Measurements from ENCODE around the gene MAP2K7.

Gene MAP2K7

GRCh38 chr19:7915250-7916102 lies 11.8 kb downstream of the MAP2K7 start:
- Histone ChIP-seq H3K14ac (ENCODE audit: low read length in 2 of 2) (no peak overlapping the region), H3K9ac (ENCODE audit: low read length) (peak overlapping the region; percentile 38), H3K9me3 (ENCODE audit: control insufficient read depth, low read length) (no peaks in the 10 kb centered on the region), H2BK120ac (ENCODE audit: low read depth, low read length) (no peak overlapping the region), H3K4ac (ENCODE audit: low read depth in 1 of 2, low read length in 2 of 2) (no peak overlapping the region), H3K23ac (ENCODE audit: low read length in 2 of 2) (peak overlapping the region in 1 of 2 experiments; percentile 57), H3K79me1 (replicated peaks; ENCODE audit: low read length, poor library complexity, severe bottlenecking) (peaks cover 10% of the 10 kb centered on the region), H2BK15ac (ENCODE audit: low read depth, poor library complexity, severe bottlenecking) (peak overlapping the region; percentile 60), H3K4me1 (ENCODE audit: control insufficient read depth, insufficient read depth, low read depth, low read length) (peaks cover 30% of the 10 kb centered on the region), H2AK5ac (ENCODE audit: low read length, severe bottlenecking) (no peak overlapping the region), H2BK12ac (ENCODE audit: low read length in 2 of 2) (no peak overlapping the region), H3K27ac (ENCODE audit: low read length, poor library complexity, severe bottlenecking) (no peak overlapping the region), H2AFZ (ENCODE audit: low read depth, low read length) (no peak overlapping the region), H3K36me3 (ENCODE audit: control insufficient read depth in 1 of 2, insufficient read depth in 2 of 2, low read depth in 1 of 2, low read length in 2 of 2) (peaks cover 25 to 43% of the 10 kb centered on the region in 2 experiments), H3K4me2 (ENCODE audit: low read length, poor library complexity, severe bottlenecking) (peak overlapping the region; percentile 54), H3K18ac (ENCODE audit: low read depth in 1 of 2, low read length in 2 of 2) (no peak overlapping the region), H2BK5ac (ENCODE audit: low read depth, low read length, poor library complexity, severe bottlenecking) (no peak overlapping the region), H3K27me3 (ENCODE audit: control insufficient read depth in 1 of 2, insufficient read depth in 1 of 2, low read length in 2 of 2) (peaks cover 21 to 31% of the 10 kb centered on the region in 2 experiments), H4K91ac (ENCODE audit: low read length) (no peak overlapping the region), H4K8ac (ENCODE audit: low read length) (peak overlapping the region; percentile 24), H3K4me3 (ENCODE audit: insufficient read depth in 1 of 2, low read depth in 1 of 2, low read length in 2 of 2) (peak overlapping the region in 1 of 2 experiments; percentile 63)
- 70% methylated on average over 24 of the region's 24 CpGs for WGBS
- DNase-seq: no peak

DNA sequence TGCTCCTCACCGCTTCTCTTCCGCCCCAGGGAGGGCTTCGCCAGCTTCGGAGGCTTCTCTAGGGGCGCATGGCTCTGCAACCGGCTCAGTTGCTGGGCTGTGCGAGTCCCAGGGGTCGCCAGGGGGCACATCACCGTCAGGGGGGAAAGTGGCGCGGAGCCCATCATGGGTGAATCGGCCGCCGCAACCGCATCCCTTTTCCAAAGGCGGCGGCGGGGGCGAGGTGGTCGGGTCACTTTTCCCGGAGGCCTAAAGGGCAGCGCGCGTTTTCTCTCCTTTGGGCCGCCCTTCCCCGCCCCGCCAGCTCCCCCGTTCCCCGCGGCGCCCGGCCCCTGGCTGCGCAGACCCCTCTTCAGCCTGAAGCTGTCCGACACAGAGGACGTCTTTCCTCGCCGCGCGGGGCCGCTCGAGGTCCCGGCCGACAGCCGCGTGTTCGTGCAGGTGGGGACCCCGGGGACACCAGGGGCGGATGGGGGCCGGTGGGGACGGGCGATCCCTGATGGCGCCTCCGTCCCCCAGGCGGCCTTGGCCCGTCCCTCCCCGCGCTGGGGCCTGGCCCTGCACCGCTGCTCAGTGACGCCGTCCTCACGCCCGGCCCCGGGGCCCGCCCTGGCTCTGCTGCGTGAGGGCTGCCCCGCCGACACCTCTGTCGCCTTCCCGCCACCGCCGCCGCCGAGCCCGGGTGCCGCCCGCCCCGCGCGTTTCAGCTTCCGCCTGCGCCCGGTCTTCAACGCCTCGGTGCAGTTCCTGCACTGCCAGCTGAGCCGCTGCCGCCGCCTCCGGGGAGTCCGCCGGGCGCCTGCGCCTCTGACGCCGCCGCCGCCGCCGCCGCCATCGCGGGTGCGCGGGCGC lies 12.7 kb downstream of the MAP2K7 start:
- Histone ChIP-seq H4K8ac (ENCODE audit: low read length) (peak overlapping the region; percentile 93), H2BK15ac (ENCODE audit: low read depth, poor library complexity, severe bottlenecking) (peak overlapping the region; percentile 60), H2AFZ (ENCODE audit: low read depth, low read length) (peak overlapping the region; percentile 16), H3K4me3 (ENCODE audit: insufficient read depth in 1 of 2, low read depth in 1 of 2, low read length in 2 of 2) (peak overlapping the region; percentile 49 to 63), H3K9ac (ENCODE audit: low read length) (peak overlapping the region; percentile 38), H3K4ac (ENCODE audit: low read depth in 1 of 2, low read length in 2 of 2) (no peak overlapping the region), H3K27me3 (ENCODE audit: control insufficient read depth in 1 of 2, insufficient read depth in 1 of 2, low read length in 2 of 2) (peaks cover 21 to 31% of the 10 kb centered on the region in 2 experiments), H3K27ac (ENCODE audit: low read length, poor library complexity, severe bottlenecking) (no peak overlapping the region), H3K9me3 (ENCODE audit: control insufficient read depth, low read length) (no peaks in the 10 kb centered on the region), H3K18ac (ENCODE audit: low read depth in 1 of 2, low read length in 2 of 2) (peak overlapping the region; percentile 50 to 73), H3K79me1 (replicated peaks; ENCODE audit: low read length, poor library complexity, severe bottlenecking) (peaks cover 5% of the 10 kb centered on the region), H2BK12ac (ENCODE audit: low read length in 2 of 2) (no peak overlapping the region), H3K36me3 (ENCODE audit: control insufficient read depth in 1 of 2, insufficient read depth in 2 of 2, low read depth in 1 of 2, low read length in 2 of 2) (peaks cover 17 to 35% of the 10 kb centered on the region in 2 experiments), H3K4me2 (ENCODE audit: low read length, poor library complexity, severe bottlenecking) (peak overlapping the region; percentile 54), H3K23ac (ENCODE audit: low read length in 2 of 2) (peak overlapping the region in 1 of 2 experiments; percentile 36), H4K91ac (ENCODE audit: low read length) (peak overlapping the region; percentile 58), H2AK5ac (ENCODE audit: low read length, severe bottlenecking) (no peak overlapping the region), H3K4me1 (ENCODE audit: control insufficient read depth, insufficient read depth, low read depth, low read length) (peaks cover 35% of the 10 kb centered on the region), H3K14ac (ENCODE audit: low read length in 2 of 2) (peak overlapping the region in 1 of 2 experiments; percentile 74), H2BK120ac (ENCODE audit: low read depth, low read length) (no peak overlapping the region), H2BK5ac (ENCODE audit: low read depth, low read length, poor library complexity, severe bottlenecking) (no peak overlapping the region)
- WGBS: 2% methylated on average over 100 of the region's 104 CpGs
- DNase-seq: peak; percentile 23

DNA sequence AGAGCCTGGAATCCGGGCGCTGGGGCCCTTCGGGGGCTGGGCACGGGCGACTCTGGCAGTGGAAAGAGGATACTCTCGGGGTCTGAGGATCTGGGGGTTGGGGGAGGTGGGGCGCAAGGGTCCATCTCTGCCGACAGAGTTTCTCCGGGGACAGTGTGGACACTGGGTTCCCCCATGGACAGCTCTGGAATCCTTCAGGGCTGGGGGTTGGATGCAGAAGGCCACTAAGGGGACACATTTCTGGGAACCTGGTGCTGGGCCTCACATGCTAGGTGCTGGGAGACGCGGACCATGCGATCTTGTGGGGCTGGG lies 13.2 kb downstream of the MAP2K7 start:
- peak overlapping the region; percentile 54 for H2BK15ac ChIP-seq (ENCODE audit: low read depth, poor library complexity, severe bottlenecking)
- WGBS: 5% methylated on average over 12 of the region's 12 CpGs
- H3K9me3 ChIP-seq (ENCODE audit: control insufficient read depth, low read length): no peaks in the 10 kb centered on the region

More for the DNA sequence above, 13.2 kb downstream of the MAP2K7 start:
- DNase-seq: peak; percentile 21
- Histone ChIP-seq H3K4me1 (ENCODE audit: control insufficient read depth, insufficient read depth, low read depth, low read length) (peaks cover 41% of the 10 kb centered on the region), H3K23ac (ENCODE audit: low read length in 2 of 2) (no peak overlapping the region), H3K18ac (ENCODE audit: low read depth in 1 of 2, low read length in 2 of 2) (no peak overlapping the region), H3K14ac (ENCODE audit: low read length in 2 of 2) (no peak overlapping the region), H4K91ac (ENCODE audit: low read length) (no peak overlapping the region), H4K8ac (ENCODE audit: low read length) (peak overlapping the region; percentile 93), H3K27me3 (ENCODE audit: control insufficient read depth in 1 of 2, insufficient read depth in 1 of 2, low read length in 2 of 2) (peaks cover 21 to 31% of the 10 kb centered on the region in 2 experiments), H3K36me3 (ENCODE audit: control insufficient read depth in 1 of 2, insufficient read depth in 2 of 2, low read depth in 1 of 2, low read length in 2 of 2) (peaks cover 14 to 35% of the 10 kb centered on the region in 2 experiments), H3K79me1 (replicated peaks; ENCODE audit: low read length, poor library complexity, severe bottlenecking) (peaks cover 4% of the 10 kb centered on the region), H2BK5ac (ENCODE audit: low read depth, low read length, poor library complexity, severe bottlenecking) (no peak overlapping the region), H2AK5ac (ENCODE audit: low read length, severe bottlenecking) (no peak overlapping the region), H3K27ac (ENCODE audit: low read length, poor library complexity, severe bottlenecking) (no peak overlapping the region), H3K9ac (ENCODE audit: low read length) (peak overlapping the region; percentile 29), H2BK12ac (ENCODE audit: low read length in 2 of 2) (peak overlapping the region in 1 of 2 experiments; percentile 55), H3K4ac (ENCODE audit: low read depth in 1 of 2, low read length in 2 of 2) (no peak overlapping the region), H2AFZ (ENCODE audit: low read depth, low read length) (no peak overlapping the region), H3K4me2 (ENCODE audit: low read length, poor library complexity, severe bottlenecking) (peak overlapping the region; percentile 54), H2BK120ac (ENCODE audit: low read depth, low read length) (no peak overlapping the region), H3K4me3 (ENCODE audit: insufficient read depth in 1 of 2, low read depth in 1 of 2, low read length in 2 of 2) (peak overlapping the region; percentile 49 to 63)
